GM21619 (cell line): Measurements from ENCODE around the gene SEMA4C.
"Not testable (repeated sequence)": the region's sequence is repeated elsewhere in the genome, so short reads cannot be mapped to it uniquely, and the experiment has no call there.

Experiments
- ATAC-seq: cut with Tn5 transposase; IDR thresholded peaks from one replicate; pipeline ENCODE4 v1.9.1; 2021; ENCODE audit not compliant: unreplicated experiment

Gene SEMA4C

GRCh38 chr2:96867756-96868554 is 1.9 kb downstream of the SEMA4C start:
- peak; percentile 21 for ATAC-seq

GRCh38 chr2:96866986-96867755 is 2.7 kb downstream of the SEMA4C start:
- ATAC-seq, result no peak

GRCh38 chr2:96866586-96866985 is 3.3 kb downstream of the SEMA4C start:
- ATAC-seq, result no peak

GRCh38 chr2:96866149-96866548 is 3.7 kb downstream of the SEMA4C start:
- ATAC-seq, result no peak

- no peak for ATAC-seq
Observed at GRCh38 chr2:96865654-96866053, 4.2 kb downstream of the SEMA4C start.

GRCh38 chr2:96864343-96865091 is 5.4 kb downstream of the SEMA4C start:
- no peak for ATAC-seq

GRCh38 chr2:96863575-96864342 is 6.1 kb downstream of the SEMA4C start:
- no peak for ATAC-seq

GRCh38 chr2:96863056-96863455 is 6.8 kb downstream of the SEMA4C start:
- ATAC-seq, result not testable (repeated sequence)

- ATAC-seq, result no peak
Observed at GRCh38 chr2:96861074-96861473, 8.8 kb downstream of the SEMA4C start.

GRCh38 chr2:96860065-96861029 is 9.5 kb downstream of the SEMA4C start:
- ATAC-seq, result no peak

GRCh38 chr2:96859681-96860064 is 10.2 kb downstream of the SEMA4C start:
- no peak for ATAC-seq

- ATAC-seq, result no peak
Observed at GRCh38 chr2:96859099-96859649, 10.7 kb downstream of the SEMA4C start.

- ATAC-seq, result peak; percentile 91
Observed at GRCh38 chr2:96857667-96858372, 12.1 kb downstream of the SEMA4C start, which contains the start of gene ANKRD39. ANKRD39 (minus strand) TSS chr2:96858016; CDS start chr2:96857987, 29 bp downstream.

GRCh38 chr2:96856776-96857666 is 12.9 kb downstream of the SEMA4C start:
- peak; percentile 22 for ATAC-seq

GRCh38 chr2:96853321-96853720 is 16.6 kb downstream of the SEMA4C start:
- ATAC-seq, result no peak

- no peak for ATAC-seq
Observed at GRCh38 chr2:96852667-96853066, 17.2 kb downstream of the SEMA4C start.

GRCh38 chr2:96848264-96848663 is 21.6 kb downstream of the SEMA4C start:
- no peak for ATAC-seq

GRCh38 chr2:96847586-96847985 is 22.3 kb downstream of the SEMA4C start:
- ATAC-seq, result no peak
